MM.1S (cell line): ENCODE measurements around the gene CREBZF.
"Not testable (repeated sequence)": the region's sequence is repeated elsewhere in the genome, so short reads cannot be mapped to it uniquely, and the experiment has no call there.

Source experiments
- DNase-seq: peaks from one replicate; pipeline ENCODE4 v3.0.0-alpha.2; 2015
- H2AFZ ChIP-seq: fragments of 300-600 bp; sonication (generic); 2 replicates; pipeline ENCODE4 v1.6.0; 2016; ENCODE audit warnings: antibody characterized with exemption, low read length
- H3F3A ChIP-seq: fragments of 300-600 bp; sonication (generic); 2 replicates; pipeline ENCODE4 v1.6.1; 2016; ENCODE audit warnings: mild to moderate bottlenecking, antibody characterized with exemption, low read length, moderate library complexity, mixed read lengths; ENCODE audit not compliant: insufficient read depth
- H3K27ac ChIP-seq: fragments of 300-600 bp; sonication (generic); 2 replicates; pipeline ENCODE4 v1.5.1; 2016; ENCODE audit warnings: mild to moderate bottlenecking, low read length
- H3K27me3 ChIP-seq: fragments of 300-600 bp; sonication (generic); replicated peaks from 2 replicates; pipeline ENCODE4 v1.6.0; 2016; ENCODE audit warnings: low read length; ENCODE audit not compliant: insufficient read depth
- H3K36me3 ChIP-seq: fragments of 300-600 bp; sonication (generic); replicated peaks from 2 replicates; pipeline ENCODE4 v1.6.1; 2016; ENCODE audit warnings: mild to moderate bottlenecking, low read length, mixed read lengths; ENCODE audit not compliant: insufficient read depth
- H3K4me1 ChIP-seq: fragments of 300-600 bp; sonication (generic); 2 replicates; pipeline ENCODE4 v1.6.1; 2016; ENCODE audit warnings: low read length, mixed read lengths
- H3K4me2 ChIP-seq: fragments of 300-600 bp; sonication (generic); 2 replicates; pipeline ENCODE4 v1.6.0; 2016; ENCODE audit warnings: low read depth, low read length
- H3K4me3 ChIP-seq: fragments of 300-600 bp; sonication (generic); 2 replicates; pipeline ENCODE4 v1.5.1; 2016; ENCODE audit warnings: low read length, mixed read lengths
- H3K79me2 ChIP-seq: fragments of 300-600 bp; sonication (generic); 2 replicates; pipeline ENCODE4 v1.6.1; 2016; ENCODE audit warnings: mixed run types, low read length, mixed read lengths
- H3K9ac ChIP-seq: fragments of 300-600 bp; sonication (generic); 2 replicates; pipeline ENCODE4 v1.6.1; 2016; ENCODE audit warnings: low read length, mixed read lengths
- H3K9me2 ChIP-seq: fragments of 300-600 bp; sonication (generic); replicated peaks from 2 replicates; pipeline ENCODE4 v1.6.1; 2016; ENCODE audit warnings: mild to moderate bottlenecking, low read length, mixed read lengths; ENCODE audit not compliant: insufficient read depth
- H3K9me3 ChIP-seq: fragments of 300-600 bp; sonication (generic); replicated peaks from 2 replicates; pipeline ENCODE4 v1.6.1; 2016; ENCODE audit warnings: mild to moderate bottlenecking, low read length, mixed read lengths; ENCODE audit not compliant: insufficient read depth
- H4K20me1 ChIP-seq: fragments of 300-600 bp; sonication (generic); 2 replicates; pipeline ENCODE4 v1.6.1; 2016; ENCODE audit warnings: mild to moderate bottlenecking, low read length, moderate library complexity, mixed read lengths; ENCODE audit not compliant: insufficient read depth
- CTCF ChIP-seq: fragments of 300-600 bp; sonication (generic); IDR thresholded peaks from 2 replicates; pipeline ENCODE4 v1.5.1; 2016; ENCODE audit warnings: antibody characterized with exemption, low read length, mixed read lengths
- EZH2 ChIP-seq: fragments of 300-600 bp; sonication (generic); optimal IDR thresholded peaks from 2 replicates; pipeline ENCODE3; 2017; ENCODE audit warnings: low read depth, mild to moderate bottlenecking, antibody characterized with exemption, low read length, mixed read lengths
- EZH2phosphoT487 ChIP-seq: fragments of 300-600 bp; sonication (generic); IDR thresholded peaks from 2 replicates; pipeline ENCODE4 v1.6.1; 2018; ENCODE audit warnings: antibody characterized with exemption, low read length

Gene CREBZF

GRCh38 chr11:85658180-85658579 is 6.7 kb downstream of the CREBZF start:
- Histone ChIP-seq H3K9ac (no peak overlapping the region), H4K20me1 (peaks cover 35% of the 10 kb centered on the region), H3K27ac (no peak overlapping the region), H3K4me1 (peaks cover 18% of the 10 kb centered on the region), H2AFZ (no peak overlapping the region), H3F3A (0 out of 2 replicates have a peak, but pooled peaks cover 5% of the 10 kb centered on the region), H3K9me2 (no peaks in the 10 kb centered on the region), H3K36me3 (peaks cover 21% of the 10 kb centered on the region), H3K4me2 (no peak overlapping the region), H3K79me2 (peaks cover 90% of the 10 kb centered on the region), H3K4me3 (no peak overlapping the region), H3K9me3 (no peaks in the 10 kb centered on the region), H3K27me3 (no peaks in the 10 kb centered on the region)
- no peak for DNase-seq
- no peak for TF ChIP-seq CTCF
- no peak for TF ChIP-seq EZH2
- TF ChIP-seq EZH2phosphoT487: no peak

- Histone ChIP-seq H3K9ac (no peak overlapping the region), H3K9me2 (no peaks in the 10 kb centered on the region), H3K27ac (no peak overlapping the region), H3K27me3 (no peaks in the 10 kb centered on the region), H3K9me3 (no peaks in the 10 kb centered on the region), H3K4me3 (no peak overlapping the region), H3K4me1 (peaks cover 18% of the 10 kb centered on the region), H3F3A (0 out of 2 replicates have a peak, but pooled peaks cover 5% of the 10 kb centered on the region), H3K36me3 (peaks cover 21% of the 10 kb centered on the region), H3K79me2 (peaks cover 83% of the 10 kb centered on the region), H4K20me1 (peaks cover 22% of the 10 kb centered on the region), H3K4me2 (no peak overlapping the region), H2AFZ (no peak overlapping the region)
- DNase-seq: no peak
- TF ChIP-seq EZH2: no peak
- no peak for TF ChIP-seq CTCF
- TF ChIP-seq EZH2phosphoT487: no peak
These were observed 8.2 kb downstream of the CREBZF start for GRCh38 chr11:85656777-85657176.

GRCh38 chr11:85654343-85654742 is 10.6 kb downstream of the CREBZF start:
- DNase-seq, H3K4me3 ChIP-seq, H3K4me2 ChIP-seq, H4K20me1 ChIP-seq, H3K27me3 ChIP-seq, H3K9me2 ChIP-seq, H2AFZ ChIP-seq, H3K9ac ChIP-seq, H3K27ac ChIP-seq, H3K4me1 ChIP-seq, H3K36me3 ChIP-seq, H3K9me3 ChIP-seq: not testable (repeated sequence)
- Histone ChIP-seq H3F3A (peaks cover 13% of the 10 kb centered on the region; the same call in 1 of the 2 replicates), H3K79me2 (peaks cover 79% of the 10 kb centered on the region)

- no peak overlapping the region for H3K4me2 ChIP-seq
- H3K27ac ChIP-seq: no peak overlapping the region
- peaks cover 5% of the 10 kb centered on the region for H3K36me3 ChIP-seq
- no peak overlapping the region for H3K9ac ChIP-seq
- peaks cover 21% of the 10 kb centered on the region for H3F3A ChIP-seq
- no peak overlapping the region for H3K4me3 ChIP-seq
- TF ChIP-seq EZH2 (no peak), EZH2phosphoT487 (no peak), CTCF (no peak)
- H3K27me3 ChIP-seq: no peaks in the 10 kb centered on the region
- H4K20me1 ChIP-seq: no peaks in the 10 kb centered on the region
- 0 out of 2 replicates have a peak, but pooled peaks cover 6% of the 10 kb centered on the region for H3K4me1 ChIP-seq
- H2AFZ ChIP-seq: no peak overlapping the region
- H3K79me2 ChIP-seq: peaks cover 79% of the 10 kb centered on the region
- H3K9me3 ChIP-seq: no peaks in the 10 kb centered on the region
- no peaks in the 10 kb centered on the region for H3K9me2 ChIP-seq
- DNase-seq: no peak
These were observed 12.0 kb downstream of the CREBZF start for GRCh38 chr11:85652786-85653447.
